COLO668 (cell line): Measurements from ENCODE around the gene ARHGAP4.

Source experiments
- DNase-seq: peaks from one replicate; lab custom pipeline; 2025; ENCODE audit not compliant: unreplicated experiment; lab: John Stamatoyannopoulos, UW

The ARHGAP4 gene

DNA sequence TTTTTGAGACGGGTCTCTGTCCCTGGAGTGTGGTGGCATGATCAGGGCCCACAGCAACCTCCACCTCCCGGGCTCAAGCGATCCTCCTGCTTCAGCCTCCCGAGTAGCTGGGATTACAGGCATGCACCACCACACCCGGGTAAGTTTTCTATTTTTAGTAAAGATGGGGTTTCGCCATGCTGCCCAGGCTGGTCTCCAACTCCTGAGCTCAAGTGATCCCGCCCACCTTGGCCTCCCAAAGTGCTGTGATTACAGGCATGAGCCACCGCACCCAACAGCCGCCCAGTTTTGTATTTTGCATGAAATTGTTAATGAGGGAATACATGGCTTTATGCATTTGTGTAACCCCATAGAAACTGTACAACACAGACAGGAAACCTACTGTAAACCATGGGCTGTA lies 2.8 kb upstream of the ARHGAP4 start:
- DNase-seq = no peak

DNA sequence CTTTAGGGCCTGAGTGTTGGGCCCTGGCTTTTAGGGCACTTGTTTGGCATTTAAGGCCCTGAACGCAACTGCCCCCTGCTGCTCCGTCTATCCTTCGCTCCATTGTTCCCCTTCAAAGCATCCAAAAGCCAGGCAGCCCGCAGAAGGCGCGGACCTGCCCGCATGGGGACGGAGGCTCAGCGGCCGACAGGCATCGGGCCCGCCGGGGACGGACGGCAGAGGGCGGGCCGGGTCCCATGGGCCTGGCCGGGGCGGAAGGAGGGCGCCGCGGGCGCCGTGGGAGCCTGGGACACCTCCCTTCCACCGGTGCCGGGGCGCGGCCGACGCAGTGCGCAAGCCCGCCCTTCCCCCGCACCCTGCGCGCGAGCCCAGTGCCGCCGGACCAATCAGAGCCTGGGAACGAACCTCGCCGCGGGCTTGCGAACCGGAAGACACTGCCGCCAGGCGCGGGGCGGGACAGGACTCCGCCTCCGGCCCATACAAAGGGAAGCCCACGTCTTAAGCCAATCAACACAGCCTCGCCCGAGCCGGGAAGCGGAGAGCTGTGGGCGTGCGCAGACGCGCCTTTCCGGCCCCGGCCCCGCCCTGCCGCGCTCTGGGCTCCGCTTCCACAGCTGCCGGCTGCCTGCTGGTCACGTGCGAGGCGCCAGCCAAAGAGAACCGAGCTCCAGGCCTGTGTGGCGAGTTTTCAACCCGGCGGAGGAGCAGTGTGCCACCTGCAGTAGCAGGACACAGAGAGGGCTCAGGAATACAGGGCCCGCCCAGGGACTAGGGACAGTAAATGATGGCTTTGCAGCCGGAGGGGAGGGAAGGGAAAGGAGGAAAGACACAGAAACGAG lies 2.1 kb upstream of the ARHGAP4 start:
- peak; percentile 99 for DNase-seq

DNA sequence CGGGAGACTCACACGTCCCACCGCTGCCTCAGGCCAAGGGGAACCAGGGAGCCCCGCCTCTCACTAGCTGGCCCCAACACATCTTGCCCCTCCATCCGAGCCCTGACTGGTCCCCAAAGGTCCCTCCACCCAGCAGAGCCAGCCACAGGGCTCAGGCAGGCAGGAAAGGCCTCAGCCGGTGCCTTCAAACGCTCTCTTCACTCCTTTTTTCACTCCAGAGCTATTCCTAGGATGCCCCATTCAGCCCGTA lies 1.5 kb upstream of the ARHGAP4 start:
- no peak for DNase-seq

DNA sequence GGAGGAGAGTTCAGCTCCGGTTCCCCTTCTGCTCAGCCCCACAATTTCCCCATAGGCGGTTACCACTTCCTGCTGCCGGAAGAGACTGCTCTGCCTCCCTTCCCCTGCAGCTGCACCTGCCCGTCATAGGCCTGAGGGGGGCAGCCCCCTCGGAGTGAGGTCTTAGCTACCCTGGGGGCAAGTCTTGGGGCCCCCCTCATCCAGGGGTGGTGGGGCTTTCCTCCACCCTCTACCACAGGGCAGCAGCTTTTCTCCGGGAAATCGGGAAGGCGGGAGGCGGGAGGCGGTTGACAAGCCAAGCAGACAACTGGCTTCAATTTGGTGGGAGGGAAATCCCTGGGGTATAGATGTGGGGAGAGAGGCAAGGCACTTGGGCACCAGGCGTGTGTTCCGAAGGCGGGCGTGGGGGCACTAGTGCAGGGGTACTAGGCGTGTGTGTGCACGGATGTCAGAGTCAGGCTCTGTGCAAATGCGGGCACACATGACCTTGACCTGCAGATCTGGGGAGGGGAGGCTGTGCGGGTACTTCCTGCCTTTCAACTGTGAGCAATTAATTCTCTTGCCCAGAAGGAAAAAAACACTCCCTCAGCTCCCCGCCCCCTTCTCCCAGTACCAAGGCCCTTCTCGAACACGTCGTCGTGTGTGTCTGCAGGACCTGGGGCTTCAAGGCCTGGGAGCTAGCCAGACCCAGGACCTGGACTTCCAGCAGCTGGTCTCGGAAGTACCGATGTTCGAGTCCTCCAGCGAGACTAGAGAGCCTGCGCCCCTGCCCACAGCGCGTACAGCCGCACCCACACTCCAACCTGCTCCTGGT lies 1.0 kb upstream of the ARHGAP4 start:
- peak; percentile 71 for DNase-seq

DNA sequence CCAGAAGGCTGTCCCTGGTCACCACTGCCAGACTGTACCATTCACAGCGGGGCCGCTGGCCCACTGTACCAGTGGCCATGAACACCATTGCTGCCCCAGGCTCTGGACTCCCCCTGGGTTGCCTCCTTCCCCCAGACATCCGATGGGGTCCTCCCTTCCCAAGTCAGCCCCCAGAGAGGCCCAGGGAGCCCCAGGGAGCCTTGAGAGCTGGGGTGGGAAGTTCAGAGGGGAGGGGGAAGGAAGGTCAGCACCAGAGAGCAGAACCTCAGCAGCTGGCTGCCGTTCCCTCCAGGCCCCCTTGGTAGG lies 441 bp upstream of the ARHGAP4 start:
- no peak for DNase-seq

DNA sequence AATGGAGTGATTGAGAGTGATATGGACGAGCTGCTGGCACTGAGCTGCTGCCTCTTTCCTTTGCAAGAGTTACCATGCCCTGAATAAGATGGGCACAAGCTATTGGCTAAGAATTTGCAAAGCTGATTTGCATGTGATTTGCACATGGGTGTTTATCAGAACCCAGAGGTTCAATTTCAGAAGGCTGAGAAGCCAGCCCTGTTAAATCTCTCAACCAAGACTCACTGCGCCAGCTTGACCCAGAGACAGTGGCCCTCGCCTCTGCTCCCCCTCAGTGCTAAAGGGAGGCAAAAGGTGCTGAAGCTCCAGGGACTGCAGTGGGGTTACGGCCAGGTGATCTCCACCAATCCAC lies 701 bp downstream of the ARHGAP4 start:
- DNase-seq = no peak

DNA sequence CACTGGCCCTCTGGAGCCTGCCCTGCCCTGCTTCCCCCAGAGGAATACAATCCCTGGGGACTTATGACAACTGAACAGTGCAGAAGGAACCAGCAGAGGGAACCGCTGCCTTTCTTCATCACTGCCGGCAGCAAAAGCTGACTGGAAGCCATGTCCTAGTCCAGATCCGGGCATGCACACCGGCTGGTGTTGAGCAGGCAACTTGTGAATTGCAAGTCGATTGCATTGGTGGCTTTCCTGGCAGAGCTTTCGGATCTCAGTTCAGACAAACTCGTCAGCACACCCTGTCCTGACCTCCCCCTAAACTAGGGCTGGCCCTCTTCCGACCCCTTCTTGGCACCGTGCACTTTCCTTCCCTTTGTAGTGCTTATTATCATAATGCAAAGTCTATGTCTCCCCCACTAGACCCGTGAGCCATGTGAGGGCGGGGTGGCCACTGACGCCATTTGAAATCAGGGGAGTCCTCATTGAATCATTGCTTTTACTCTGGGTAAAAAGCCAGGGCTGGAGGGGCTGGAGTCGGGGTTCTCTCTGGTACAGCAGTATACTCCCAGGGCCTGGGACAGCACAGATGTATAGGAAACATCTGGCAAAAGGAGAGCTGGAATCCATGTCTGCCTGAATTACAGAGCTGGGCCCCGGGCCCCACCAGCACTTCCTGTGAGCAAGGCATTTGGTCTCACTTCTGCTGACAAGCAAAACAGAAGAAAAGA lies 1.8 kb downstream of the ARHGAP4 start:
- DNase-seq = peak; percentile 52

DNA sequence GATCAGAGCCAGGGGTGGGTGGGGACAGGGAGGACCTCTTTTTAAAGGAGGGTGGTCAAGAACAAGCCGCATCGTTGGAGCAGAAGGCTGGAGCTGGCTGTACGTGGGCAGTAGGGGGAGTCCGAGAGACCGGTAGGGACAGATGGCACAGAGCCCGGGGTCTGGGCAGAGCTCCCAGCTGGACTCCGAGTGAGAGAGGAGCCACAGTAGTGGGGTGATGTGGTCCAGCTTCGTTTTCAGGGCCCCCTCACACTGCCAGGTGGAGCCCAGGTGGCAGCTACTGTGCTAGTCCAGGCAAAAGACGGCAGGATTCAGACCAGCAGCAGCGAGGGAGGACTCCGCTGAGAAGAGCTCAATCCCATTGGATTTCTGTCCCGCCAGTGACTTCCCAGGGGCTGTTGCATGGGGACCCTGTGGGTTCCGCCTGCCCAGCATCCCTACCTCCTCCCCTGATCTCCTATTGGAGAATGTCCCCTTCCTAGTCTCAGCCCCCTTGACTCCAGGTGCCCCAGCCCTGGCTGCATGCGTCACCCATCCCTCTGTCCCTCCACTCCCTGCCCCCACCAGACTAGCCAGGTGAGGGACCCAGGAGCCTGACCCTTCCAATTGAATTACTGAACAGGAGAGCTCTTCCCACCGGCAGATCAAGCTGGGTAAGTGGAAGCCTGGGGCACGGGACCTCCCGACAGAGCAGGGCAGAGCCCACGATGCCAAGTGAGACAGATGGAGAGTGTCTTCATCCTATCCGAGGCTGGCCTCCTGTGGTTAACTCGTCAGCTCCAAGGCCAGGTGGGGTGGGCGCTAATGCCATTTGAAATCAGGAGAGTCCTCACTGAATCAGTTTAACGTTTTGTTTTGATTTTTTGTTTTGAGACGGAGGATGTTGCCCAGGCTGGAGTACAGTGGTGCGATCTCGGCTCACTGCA lies 2.9 kb downstream of the ARHGAP4 start:
- DNase-seq = peak; percentile 54

DNA sequence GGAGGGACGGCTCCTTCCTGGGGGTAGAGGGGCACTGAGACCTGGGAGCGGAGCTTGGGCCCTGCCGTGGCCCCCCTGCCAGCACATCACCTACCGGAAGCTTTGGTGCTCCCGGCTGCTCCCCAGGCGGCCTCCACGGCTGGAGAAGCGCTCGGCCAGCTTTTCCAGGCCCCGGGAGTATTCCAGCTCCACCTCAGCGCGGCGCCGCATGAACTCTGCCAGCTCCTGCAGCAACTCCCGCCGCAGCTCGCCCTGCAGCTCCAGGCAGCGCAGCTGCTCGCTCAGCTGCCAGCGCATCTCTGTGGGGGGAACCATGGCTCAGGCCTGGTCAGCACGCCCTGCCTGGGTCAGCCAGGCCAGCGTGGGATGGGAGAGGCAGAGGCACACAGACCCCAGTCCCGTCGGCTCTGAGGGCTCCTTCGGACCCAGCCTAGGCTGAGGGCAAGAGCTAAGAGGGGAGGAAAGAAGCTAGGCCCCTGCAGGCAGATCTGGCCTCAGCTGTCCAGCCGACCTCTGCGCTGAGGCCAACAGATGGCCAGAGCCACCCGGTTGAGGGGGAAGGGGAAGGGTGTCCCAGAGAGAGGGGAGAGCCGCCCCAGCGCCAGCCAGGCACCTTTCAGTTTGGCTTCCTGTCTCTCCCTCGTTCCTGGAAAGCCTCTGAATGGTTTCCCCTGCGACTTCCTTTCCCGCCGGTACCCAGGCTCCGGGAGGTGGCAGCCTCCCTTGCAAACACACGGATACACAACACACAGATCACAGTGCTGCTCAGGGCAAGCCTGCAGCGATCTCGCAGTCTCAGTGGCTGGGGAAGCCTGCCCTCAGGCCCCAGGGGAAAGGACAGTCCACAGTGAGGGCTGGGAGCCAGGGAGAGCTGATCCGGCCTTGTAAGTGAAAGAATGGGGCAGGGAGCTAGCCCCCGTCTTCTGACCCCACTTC lies 4.3 kb downstream of the ARHGAP4 start:
- no peak for DNase-seq

DNA sequence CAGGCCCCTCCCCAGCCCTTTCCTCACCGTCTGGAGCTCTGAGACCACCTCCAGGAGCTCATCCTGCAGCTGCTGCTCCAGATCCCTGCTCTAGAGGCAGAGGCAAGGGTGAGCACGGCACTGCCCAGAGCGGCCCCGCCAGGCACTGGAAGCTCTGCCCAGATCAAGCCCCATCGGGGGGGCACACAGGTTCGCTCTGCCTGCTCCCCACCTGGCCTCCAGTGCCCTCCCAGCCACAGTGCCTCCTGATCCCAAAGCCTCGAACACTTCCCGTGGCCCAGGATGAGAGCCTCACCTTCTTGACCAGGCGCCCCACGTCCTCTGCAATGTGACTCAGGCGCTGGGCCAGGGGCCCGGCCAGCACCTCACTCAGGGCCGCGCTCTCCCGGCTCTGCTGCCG lies 5.0 kb downstream of the ARHGAP4 start:
- DNase-seq = no peak

DNA sequence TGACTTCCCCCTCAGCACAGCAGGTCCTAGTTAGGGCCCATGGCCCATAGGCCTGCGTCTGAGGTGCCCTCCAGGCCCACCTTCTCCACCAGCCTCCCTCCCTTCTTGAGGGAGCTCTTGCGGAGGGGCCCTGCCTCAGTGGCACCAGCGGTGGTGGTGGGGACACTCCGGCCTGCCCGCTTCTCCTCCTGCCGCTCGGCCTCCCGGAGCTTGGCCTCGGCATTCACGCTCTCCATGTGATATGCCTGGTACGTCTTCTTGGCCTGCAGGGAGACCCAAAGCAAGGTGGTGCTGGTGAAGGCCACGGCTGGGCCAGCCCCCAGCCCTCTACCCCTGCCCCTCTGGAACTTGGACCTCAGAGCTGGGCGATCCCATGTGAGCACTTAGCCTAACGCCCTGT lies 5.5 kb downstream of the ARHGAP4 start:
- DNase-seq = no peak

DNA sequence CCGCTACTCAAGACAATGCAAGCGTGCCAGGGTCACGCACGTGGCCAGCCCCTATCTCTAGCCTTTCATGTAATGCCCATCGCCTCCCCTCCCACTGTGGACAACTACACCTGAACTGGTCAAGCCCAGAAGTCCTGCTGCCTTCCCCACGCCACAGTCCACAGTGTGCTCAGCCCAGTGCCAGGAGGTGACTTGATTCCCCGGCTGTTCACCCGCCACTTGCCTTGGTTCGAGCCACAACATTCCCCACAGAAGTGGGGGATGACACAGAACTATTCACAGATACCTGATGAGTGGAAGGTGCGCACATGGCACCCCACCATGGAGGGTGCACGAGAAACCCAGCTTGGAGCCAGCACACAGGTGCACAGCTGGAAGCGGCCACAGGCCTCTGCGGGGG lies 6.8 kb downstream of the ARHGAP4 start:
- no peak for DNase-seq

DNA sequence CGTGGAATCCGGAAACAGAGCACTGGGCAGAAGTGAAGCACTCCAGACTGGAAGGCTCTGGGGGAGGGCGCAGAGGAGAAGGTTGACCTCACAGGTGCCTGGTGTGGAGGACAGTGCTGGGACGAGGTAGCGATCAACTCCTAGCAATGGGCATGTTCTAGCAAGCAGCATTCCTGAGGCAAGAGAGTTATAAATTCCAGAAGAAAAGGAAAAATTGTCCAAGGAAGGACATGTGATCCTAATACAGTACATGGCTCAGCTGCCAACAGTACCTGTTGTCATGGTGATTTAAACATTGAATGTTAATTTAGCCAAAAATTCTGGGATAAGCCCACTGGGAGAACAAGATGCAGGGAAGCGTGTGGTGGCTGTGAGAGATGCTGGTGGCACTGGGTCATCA lies 8.2 kb downstream of the ARHGAP4 start:
- DNase-seq = no peak

DNA sequence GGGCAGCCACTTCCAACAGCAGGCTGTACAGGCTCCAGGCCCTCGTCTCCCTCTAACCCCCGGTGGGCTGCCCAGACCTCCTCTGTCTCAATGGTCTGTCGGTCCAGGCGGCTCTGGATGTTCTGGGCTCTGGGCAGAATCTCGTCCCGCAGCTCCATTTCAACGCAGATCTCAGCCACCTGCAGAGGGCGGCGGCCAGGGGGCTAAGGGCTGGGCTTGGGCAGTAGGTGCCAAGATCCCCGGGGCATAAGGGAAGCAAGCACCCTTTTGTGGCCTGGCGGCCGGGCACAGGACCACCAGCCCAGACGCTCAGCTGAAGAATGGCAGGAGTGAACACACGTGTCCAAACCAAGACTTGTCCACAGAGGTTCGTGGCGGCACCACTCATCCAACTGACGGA lies 12.4 kb downstream of the ARHGAP4 start:
- no peak for DNase-seq

DNA sequence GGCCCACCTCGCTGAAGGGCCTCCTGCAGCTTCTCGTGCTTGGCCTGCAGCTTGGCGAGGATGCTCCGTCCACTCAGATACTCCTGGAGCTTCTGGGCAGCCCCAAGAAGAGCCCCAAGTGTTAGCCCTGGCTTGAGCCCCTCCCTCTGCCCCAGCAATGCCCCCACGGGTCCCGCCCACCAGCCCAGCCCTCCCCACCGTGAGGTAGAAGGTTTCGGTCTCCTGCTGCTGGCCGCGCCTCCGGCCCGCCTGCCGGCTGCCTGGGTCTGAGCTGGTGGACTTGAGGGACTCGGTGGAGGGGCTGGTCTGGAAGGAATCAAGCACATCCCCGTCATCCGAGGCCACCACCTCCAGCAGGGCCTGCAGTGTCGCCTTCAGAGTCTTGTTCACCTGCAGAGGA lies 12.9 kb downstream of the ARHGAP4 start:
- DNase-seq = no peak

DNA sequence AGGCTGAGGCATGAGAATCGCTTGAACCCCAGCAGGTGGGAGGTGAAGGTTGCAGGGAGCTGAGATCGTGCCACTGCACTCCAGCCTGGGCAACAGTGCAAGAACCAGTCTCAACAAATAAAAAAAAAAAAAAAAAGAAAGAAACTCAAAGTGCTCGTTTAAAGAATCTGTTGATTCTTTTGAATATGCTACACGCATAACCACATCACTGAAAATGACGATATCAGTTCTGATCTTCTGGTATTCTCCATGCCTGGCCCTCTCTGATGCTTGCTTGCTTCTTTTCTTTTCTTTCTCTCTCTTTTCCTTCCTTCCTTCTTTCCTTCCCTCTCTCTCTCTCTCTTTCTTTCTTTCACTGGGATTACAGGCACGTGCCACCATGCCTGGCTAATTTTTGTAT lies 14.3 kb downstream of the ARHGAP4 start:
- no peak for DNase-seq

DNA sequence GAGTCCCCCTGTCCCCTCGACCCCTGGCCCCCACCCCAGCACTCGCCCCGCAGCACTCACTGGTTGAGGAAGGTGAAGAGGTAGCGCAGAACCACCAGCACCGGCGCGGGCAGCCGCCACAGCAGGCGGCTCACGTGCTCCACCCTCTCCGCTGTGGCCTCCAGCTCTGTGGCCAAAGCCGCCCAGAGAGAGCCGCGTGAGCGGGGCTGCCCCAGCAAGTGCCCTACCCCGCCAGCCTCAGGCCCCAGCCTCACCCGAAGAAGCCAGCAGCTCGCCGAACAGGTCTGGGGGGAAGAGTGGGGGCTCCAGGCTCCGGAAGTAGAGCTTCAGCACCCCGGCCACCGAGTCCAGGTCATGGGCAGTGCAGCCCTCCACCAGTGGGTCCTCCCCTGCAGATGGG lies 15.6 kb downstream of the ARHGAP4 start:
- no peak for DNase-seq

DNA sequence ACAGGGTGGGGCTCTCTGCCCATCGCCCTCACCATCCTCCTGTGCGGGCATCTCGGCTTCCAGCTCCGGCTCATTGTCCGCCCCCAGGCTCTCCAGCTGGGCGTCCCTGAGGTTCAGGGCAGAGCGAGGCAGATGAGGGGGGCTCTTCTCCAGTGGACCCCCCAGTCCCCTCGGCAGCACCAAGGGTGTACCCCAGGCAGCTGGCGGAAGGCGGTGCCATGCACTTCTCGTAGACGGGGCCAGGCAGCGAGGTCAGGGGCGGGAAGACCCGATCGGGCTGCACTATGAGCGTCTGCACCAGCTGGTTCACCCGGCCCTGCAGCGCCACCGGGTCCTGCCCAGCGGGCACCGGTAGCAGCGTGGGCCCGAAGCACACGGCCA lies 16.1 kb downstream of the ARHGAP4 start:
- no peak for DNase-seq

DNA sequence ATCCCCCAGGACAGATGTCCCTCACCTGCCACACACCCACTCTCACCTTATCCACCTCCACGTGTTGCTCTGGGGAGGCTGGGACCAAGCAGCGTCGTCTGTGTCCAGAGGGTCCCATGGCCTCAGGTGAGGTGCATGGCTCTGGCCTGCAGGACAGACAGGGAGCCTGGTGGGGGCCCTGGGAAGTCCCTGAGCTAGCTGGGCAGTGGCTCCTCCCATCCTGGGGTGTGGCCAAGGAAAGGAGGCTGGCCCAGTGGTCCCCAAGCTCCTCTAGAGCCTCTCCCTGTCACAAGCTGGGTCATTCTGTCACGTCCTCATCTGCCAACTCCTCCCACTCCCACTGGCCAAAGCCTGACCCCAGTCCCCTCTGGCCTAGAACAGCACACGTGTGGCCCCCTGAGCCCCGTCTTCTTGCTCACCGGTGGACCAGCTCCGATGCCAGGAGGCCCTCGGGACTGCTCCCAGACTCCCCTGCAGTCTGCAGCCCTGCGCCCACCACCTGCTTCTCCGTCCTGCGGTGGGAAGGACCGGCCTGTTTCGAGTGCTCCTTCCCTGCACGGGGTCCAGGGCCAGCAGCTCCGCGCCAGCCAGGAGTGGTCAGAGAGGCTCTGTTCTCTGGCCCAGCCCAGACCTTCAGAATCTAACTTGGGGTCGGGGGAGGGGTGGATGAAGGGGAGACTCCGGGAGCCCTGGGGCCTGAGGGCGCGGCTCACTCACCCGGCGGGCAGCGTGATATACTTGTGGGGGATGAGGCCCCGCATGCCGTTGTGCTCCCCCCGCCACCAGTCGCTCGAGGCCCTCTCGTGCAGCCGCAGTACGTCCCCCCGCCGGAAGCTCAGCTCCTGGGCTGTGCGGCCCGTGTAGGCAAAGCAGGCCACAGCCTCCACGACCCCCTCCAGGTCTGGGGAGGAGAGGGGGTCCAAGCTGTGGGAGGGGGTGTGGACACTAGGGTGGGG lies 16.8 kb downstream of the ARHGAP4 start:
- no peak for DNase-seq
